Measurements from ENCODE around the gene IL2RA. TPM values are rescaled to one million over a fixed set of nuclear protein-coding genes. Genes with fewer than 3 reads are reported as not detected.

IL2RA gene
- total RNA-seq, 2 experiments from 2014 or later, result 184 to 201 TPM

DNA sequence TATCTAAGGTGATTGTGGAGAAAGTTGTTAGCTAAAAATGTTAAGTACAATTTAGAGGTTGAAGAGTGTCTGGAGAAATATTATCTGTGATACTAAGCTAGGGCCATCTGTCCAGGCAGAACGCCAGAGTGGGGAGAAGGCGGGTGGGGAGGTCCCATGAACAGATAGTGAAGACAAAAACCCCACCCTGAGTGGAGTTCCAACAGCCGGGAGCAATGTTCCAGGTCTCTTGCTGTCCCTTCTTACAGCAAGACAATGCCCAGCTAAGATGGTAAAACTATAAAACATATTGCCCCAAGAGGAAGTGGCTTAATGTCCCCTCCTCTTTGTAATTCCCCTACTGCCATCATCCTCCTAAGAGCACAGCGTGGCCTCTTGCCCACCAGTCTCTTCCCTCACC is 74.4 kb downstream of the IL2RA start:
- Mint-ChIP-seq H3K27ac (peak overlapping the region; percentile 10), H3K4me3 (no peak overlapping the region), H3K36me3 (peaks cover 7% of the 10 kb centered on the region), H3K4me1 (peaks cover 10% of the 10 kb centered on the region), H3K9me3 (peaks cover 6% of the 10 kb centered on the region), H3K27me3 (peaks cover 12% of the 10 kb centered on the region)
- POLR2A ChIA-PET, result interaction anchor here (0.9 to 1.0 kb wide), 2 partner anchors 11 to 23 kb away, joined by 3 to 4 read pairs; partner anchors contain the start of gene IL15RA
- DNase-seq (no peak), ATAC-seq (ENCODE audit: low read depth) (no peak)

DNA sequence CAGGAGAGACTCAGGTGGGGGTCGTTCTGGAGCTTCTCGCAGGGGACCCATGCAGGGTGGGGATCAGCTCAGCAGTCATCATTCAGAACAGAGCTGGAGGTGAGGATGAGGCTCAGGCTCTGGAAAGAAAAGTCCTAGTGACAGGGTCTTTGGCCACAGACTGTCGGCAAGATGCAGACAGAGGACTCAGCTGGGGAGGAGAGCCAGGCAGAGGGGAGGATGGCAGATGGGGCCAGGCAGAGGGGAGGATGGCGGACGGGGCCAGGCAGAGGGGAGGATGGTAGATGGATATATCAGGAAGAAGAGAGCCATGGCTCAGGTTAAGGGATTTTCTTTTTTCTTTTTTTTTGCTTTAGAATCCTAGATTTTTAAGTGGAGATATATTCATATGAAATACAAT is 77.1 kb downstream of the IL2RA start:
- DNase-seq (no peak), ATAC-seq (ENCODE audit: low read depth) (no peak)
- Mint-ChIP-seq H3K36me3 (peaks cover 3% of the 10 kb centered on the region), H3K27me3 (peaks cover 12% of the 10 kb centered on the region), H3K27ac (no peak overlapping the region), H3K4me3 (no peak overlapping the region), H3K4me1 (peaks cover 10% of the 10 kb centered on the region), H3K9me3 (no peaks in the 10 kb centered on the region)
- POLR2A ChIA-PET, result no interaction called here

DNA sequence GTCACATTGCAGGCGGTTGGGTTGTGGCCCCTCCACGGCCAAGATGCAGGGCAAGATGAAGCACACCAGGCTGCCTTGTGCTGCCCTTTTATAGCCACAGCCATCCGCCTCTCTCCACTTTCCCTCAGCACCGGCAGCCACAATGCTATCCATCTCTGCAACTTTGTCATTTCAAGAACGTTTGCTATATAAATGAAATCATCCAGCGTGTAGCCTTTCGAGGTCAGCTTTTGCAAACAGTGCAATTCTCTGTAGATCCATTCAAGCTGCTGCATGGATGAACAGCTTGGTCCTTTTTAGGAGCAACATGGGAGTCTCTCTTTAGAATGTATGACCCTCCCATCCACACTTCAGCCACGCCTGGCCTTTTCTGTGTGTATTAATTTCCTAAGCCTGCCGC is 78.4 kb downstream of the IL2RA start:
- ATAC-seq (ENCODE audit: low read depth) (no peak), DNase-seq (no peak)
- no peak overlapping the region for H3K27ac Mint-ChIP-seq
- H3K4me1 Mint-ChIP-seq, result peaks cover 10% of the 10 kb centered on the region
- H3K27me3 Mint-ChIP-seq, result peaks cover 14% of the 10 kb centered on the region
- peaks cover 3% of the 10 kb centered on the region for H3K36me3 Mint-ChIP-seq
- no peak overlapping the region for H3K4me3 Mint-ChIP-seq
- POLR2A ChIA-PET, result no interaction called here
- H3K9me3 Mint-ChIP-seq, result no peaks in the 10 kb centered on the region

DNA sequence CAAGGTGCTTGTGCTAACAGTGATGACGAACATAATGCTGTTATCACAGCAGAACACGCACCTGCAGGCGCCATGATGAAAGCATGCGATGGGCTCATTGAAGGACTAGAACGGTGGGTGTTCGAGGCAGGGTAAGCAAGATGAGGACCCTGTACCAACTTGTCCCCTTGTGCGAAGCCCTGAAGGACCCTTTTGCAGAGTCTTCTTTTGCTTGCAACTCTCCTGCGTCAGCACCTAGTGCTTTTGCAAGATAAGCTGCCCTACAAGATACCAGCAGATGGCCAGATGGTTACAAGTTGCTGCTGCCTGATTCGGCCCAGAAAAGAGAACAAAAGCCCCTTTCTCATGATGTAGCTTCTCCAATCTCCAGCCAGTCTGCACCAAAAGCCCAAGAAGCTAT is 80.6 kb downstream of the IL2RA start:
- POLR2A ChIA-PET, result interaction anchor here (0.7 kb wide), 1 partner anchor 290 kb away, joined by 3 read pairs; no protein-coding TSS in a partner anchor
- Mint-ChIP-seq H3K4me3 (no peak overlapping the region), H3K27me3 (peaks cover 14% of the 10 kb centered on the region), H3K36me3 (peaks cover 3% of the 10 kb centered on the region), H3K9me3 (no peaks in the 10 kb centered on the region), H3K4me1 (peaks cover 3% of the 10 kb centered on the region), H3K27ac (no peak overlapping the region)
- ATAC-seq (ENCODE audit: low read depth) (no peak), DNase-seq (no peak)

DNA sequence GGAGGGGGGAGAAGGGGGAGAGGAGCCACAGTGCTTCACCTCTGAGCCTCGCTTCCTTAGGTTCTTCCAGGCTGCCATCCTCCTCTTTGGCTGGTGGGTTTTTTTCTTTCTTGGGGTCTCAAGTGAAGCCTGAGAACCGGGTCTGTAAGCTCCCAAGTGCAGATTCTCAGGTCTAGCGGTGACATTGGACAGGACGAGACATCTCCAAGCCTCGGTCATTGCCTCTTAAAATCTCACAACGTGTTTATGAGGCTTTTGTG is 84.0 kb downstream of the IL2RA start:
- DNase-seq, result no peak
- Mint-ChIP-seq H3K9me3 (no peaks in the 10 kb centered on the region), H3K36me3 (peaks cover 6% of the 10 kb centered on the region), H3K4me3 (peak overlapping the region; percentile 99), H3K4me1 (peaks cover 19% of the 10 kb centered on the region), H3K27me3 (peaks cover 10% of the 10 kb centered on the region), H3K27ac (peak overlapping the region; percentile 96)
- POLR2A ChIA-PET, result interaction anchor here (1.0 to 1.9 kb wide), 4 partner anchors 36 to 94 kb away, joined by 3 to 6 read pairs (median 4); partner anchors contain the start of genes ANKRD16 and FBH1
- no peak for ATAC-seq (ENCODE audit: low read depth)

DNA sequence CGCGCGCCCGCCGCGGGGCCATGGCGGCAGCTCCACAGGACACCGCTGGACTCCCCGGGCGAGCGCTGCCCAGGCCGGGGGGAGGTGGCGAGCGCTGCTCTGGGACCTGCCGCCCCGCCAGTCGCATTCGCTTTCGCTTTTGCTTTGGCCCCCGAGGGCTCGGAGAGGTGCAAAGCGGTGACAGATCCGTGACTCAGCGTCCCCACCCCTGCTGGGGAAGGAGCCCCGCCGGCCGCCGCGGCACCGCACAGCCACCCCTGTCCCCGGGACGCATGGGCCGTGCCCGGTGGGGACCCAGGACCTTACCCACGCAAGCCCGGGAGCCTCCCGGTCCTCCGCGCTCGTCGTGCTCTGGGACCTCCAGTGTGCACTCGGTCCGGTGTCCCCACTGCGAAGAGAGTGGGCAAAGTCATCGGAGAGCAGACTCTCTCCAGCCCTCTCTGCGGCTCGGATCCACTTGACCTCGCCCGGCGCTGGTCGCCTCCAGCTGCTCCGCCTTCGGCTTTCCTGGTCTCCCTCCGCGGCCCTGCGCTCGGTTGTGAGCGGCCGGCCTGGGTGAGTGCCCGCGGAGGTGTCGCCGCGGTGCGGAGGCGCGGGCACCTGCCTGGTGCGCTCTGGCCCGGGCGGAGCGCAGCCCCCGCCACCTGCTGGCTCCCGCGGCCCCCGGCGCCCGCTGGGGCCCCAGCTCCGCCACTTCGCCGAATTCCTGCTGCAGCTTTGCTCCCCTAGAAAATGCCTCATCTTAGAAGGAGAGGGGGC is 84.5 kb downstream of the IL2RA start, which contains the start of gene IL15RA:
Gene IL15RA (minus strand): TSS at position 73 of the 759 bp plus-strand sequence. CDS start 51 bp downstream, at position 22.
- H3K36me3 Mint-ChIP-seq, result peaks cover 6% of the 10 kb centered on the region
- ATAC-seq (ENCODE audit: low read depth), result peak; percentile 81
- peak; percentile 90 for DNase-seq
- POLR2A ChIA-PET, result interaction anchor here (0.5 to 1.9 kb wide), 14 partner anchors 10 to 164 kb away, joined by 3 to 9 read pairs (median 5); partner anchors contain the start of genes ANKRD16, FBH1, GDI2 and IL2RA
- peaks cover 20% of the 10 kb centered on the region for H3K4me1 Mint-ChIP-seq
- H3K9me3 Mint-ChIP-seq, result no peaks in the 10 kb centered on the region
- peaks cover 8% of the 10 kb centered on the region for H3K27me3 Mint-ChIP-seq
- H3K27ac Mint-ChIP-seq, result peak within 1 kb of the TSS; percentile 99
- H3K4me3 Mint-ChIP-seq, result peak within 1 kb of the TSS; percentile 99

DNA sequence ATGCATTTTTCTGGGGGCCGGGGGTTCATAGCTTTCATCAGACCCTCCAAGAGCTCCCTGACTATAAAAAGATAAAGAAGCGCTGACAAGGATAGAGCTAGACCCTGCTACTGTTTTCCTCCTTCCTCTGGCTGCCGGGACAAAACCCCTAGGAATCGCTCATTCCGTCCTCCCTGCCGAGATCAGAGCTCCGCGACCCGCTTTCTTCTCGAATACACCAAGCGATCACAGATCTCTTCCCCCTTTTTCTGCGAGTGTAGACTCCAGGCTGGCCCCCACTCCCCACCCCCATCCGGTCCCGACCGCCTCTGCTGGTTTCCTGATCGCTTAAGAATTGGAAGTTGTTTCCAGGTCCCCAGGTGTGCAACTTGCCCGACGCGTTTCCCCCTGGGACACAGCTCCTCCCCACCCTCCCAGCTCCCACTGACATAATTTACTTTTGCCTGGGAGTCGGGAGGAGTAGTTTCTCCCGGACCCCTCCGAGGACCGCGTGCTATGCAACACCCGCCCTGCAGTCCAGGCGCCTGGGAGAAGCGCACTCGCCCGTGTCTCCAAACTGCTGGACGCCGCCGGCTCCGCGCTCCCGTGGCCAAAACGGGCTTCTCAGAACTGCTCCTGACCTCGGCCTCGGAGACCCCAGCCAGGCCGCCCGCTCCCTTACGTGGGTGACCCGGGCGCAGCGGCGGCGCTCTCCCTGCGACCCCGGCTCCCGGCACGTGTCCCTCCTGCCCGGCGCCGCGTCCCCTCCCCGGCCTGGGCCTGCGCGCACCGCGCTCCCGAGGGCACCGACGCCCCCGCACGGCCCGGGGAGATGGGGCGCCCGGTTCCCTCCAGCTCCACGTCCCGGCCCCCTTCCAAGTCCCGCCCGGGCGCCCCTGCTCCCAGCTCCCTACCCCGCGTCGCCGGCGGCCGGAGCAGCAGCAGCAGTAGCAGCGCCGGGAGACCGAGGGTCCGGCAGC is 85.4 kb downstream of the IL2RA start:
- Mint-ChIP-seq H3K9me3 (no peaks in the 10 kb centered on the region), H3K27ac (peak overlapping the region; percentile 99), H3K4me1 (peaks cover 24% of the 10 kb centered on the region), H3K36me3 (peaks cover 9% of the 10 kb centered on the region), H3K4me3 (peak overlapping the region; percentile 99), H3K27me3 (peaks cover 8% of the 10 kb centered on the region)
- ATAC-seq (ENCODE audit: low read depth), result peak; percentile 15
- DNase-seq, result peak; percentile 67
- POLR2A ChIA-PET, result interaction anchor here (0.5 to 1.9 kb wide), 20 partner anchors 10 to 225 kb away, joined by 3 to 9 read pairs (median 5); partner anchors contain the start of genes ANKRD16, FBH1, GDI2 and IL2RA

DNA sequence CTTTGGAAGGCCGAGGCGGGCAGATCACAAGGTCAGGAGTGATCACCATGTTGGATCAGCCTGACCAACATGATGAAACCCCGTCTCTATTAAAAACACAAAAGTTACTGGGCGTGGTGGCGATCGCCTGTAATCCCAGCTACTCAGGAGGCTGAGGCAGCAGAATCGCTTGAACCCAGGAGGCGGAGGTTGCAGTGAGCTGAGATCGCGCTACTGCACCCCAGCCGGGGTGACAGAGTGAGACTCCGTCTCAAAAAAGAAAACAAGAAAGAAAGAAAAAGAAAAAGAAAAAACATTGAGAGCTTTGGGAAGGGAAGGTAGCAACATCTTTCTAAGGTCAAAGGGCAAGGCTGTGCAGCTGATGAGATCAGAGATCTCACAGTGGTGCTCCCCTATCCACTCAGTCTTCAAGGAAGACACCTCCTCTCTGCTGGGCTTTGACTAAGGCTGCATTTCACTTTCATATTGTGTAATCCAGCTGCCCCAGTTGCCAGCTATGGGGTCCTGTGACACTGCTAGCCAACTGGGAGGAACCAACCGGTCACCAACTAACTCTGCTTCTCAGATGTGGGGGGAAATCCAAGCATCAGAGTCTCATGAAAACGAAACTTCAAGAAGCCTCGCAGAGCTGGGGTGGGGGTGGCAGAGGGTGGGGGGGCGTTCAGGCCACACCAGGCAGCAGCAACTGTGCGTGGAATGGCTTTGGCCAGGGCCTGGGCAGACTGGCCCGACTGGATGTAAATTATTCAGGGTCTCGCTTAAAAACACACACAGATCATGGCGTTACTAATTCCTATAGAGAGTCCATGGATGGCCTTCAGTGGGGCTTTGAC is 86.3 kb downstream of the IL2RA start:
- Mint-ChIP-seq H3K4me1 (peaks cover 34% of the 10 kb centered on the region), H3K27me3 (peaks cover 8% of the 10 kb centered on the region), H3K9me3 (no peaks in the 10 kb centered on the region), H3K36me3 (peaks cover 12% of the 10 kb centered on the region), H3K4me3 (peak overlapping the region; percentile 99), H3K27ac (peak overlapping the region; percentile 99)
- ATAC-seq (ENCODE audit: low read depth) (peak; percentile 66), DNase-seq (peak; percentile 55)
- POLR2A ChIA-PET, result interaction anchor here (0.7 to 1.9 kb wide), 15 partner anchors 37 to 747 kb away, joined by 3 to 9 read pairs (median 5); partner anchors contain the start of genes ANKRD16, FBH1 and GDI2

DNA sequence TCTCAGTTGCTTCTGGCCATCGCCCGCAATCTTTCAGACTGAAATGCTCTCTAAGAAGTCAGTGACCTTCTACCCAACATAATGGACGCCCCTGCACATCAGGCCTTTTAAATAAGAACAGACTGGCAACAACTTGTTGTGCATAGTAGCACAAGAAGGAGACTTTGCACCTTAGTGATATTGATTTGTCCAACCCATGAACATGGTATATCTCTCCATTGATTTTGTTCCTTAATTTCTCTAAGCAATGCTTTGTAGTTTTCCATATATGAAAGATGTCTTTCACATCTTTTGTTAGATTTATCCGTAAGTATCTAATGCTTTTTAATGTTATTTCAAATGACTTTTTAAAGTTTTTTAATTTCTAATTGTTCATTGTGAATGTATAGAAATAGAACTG is 89.1 kb downstream of the IL2RA start:
- H3K27me3 Mint-ChIP-seq, result no peaks in the 10 kb centered on the region
- no peak overlapping the region for H3K4me3 Mint-ChIP-seq
- H3K9me3 Mint-ChIP-seq, result no peaks in the 10 kb centered on the region
- H3K36me3 Mint-ChIP-seq, result peaks cover 17% of the 10 kb centered on the region
- ATAC-seq (ENCODE audit: low read depth) (no peak), DNase-seq (no peak)
- H3K27ac Mint-ChIP-seq, result no peak overlapping the region
- POLR2A ChIA-PET, result no interaction called here
- peaks cover 39% of the 10 kb centered on the region for H3K4me1 Mint-ChIP-seq

DNA sequence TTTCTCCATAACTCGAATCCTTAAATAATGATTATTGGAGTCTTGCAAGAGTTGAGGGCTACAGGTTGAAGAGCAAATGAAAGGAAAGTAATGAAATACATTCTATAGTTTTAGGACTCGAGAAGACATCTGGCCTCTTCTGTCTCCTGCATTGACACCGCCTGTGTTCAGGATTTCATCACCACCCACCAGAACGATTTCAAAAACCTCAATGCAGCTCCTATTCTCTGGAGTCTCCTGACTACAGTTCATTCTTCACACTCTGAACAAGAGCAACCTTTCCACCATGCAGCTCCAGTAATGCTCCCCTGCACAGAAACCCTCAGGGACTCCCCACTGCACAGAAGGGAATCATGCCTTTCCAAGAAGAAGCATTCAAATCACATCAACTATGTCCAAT is 90.3 kb downstream of the IL2RA start:
- Mint-ChIP-seq H3K27me3 (no peaks in the 10 kb centered on the region), H3K36me3 (peaks cover 23% of the 10 kb centered on the region), H3K9me3 (no peaks in the 10 kb centered on the region), H3K4me3 (peak overlapping the region; percentile 38), H3K27ac (peak overlapping the region; percentile 73), H3K4me1 (peaks cover 39% of the 10 kb centered on the region)
- POLR2A ChIA-PET, result no interaction called here
- DNase-seq, result no peak
- no peak for ATAC-seq (ENCODE audit: low read depth)

DNA sequence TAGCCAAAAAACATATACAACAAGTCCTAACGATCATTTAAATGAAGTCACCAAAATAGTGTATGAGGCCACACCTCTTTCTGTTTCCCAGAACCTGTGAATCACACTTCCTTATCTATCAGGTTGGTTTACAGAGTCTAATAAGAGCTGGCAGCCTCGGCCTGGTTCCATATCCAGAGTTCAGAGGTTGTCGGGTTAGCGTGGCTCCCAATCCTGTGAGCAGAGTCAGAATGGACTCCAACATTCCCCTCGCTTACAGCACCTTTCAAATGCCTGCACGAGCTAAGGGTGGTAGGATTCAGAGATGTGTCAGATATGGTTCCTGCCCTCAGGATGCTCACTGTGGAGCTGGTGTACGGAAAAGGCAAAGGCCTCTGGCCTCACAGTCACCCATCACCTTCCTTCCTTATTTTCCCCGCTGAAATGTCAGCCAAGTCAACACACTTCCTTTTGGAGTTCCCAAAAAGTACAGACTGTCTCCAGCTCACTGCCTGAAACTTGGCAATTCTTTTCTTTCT is 90.8 kb downstream of the IL2RA start:
- DNase-seq (no peak), ATAC-seq (ENCODE audit: low read depth) (no peak)
- Mint-ChIP-seq H3K27me3 (no peaks in the 10 kb centered on the region), H3K4me3 (peak overlapping the region; percentile 38), H3K9me3 (no peaks in the 10 kb centered on the region), H3K4me1 (peaks cover 39% of the 10 kb centered on the region), H3K36me3 (peaks cover 23% of the 10 kb centered on the region), H3K27ac (peak overlapping the region; percentile 73)
- POLR2A ChIA-PET, result no interaction called here

DNA sequence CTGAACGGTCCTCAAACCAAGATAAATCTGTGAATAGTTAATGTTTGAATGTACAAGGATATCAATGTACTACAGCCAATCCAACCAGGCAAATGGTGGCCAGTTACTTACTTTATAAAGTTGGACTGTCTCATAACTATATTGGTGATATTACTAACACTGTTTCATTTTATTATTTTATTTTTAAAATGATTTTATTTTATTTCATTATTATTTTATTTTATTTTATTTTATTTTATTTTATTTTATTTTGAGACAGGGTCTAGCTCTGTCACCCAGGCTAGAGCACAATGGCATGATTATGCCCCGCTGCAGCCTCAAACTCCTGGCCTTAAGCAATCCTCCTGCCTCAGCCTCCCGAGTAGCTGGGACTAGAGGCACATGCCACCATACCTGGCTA is 91.6 kb downstream of the IL2RA start:
- no peak for DNase-seq
- Mint-ChIP-seq H3K27ac (no peak overlapping the region), H3K36me3 (peaks cover 21% of the 10 kb centered on the region), H3K9me3 (no peaks in the 10 kb centered on the region), H3K4me3 (no peak overlapping the region), H3K4me1 (peaks cover 35% of the 10 kb centered on the region), H3K27me3 (no peaks in the 10 kb centered on the region)
- no peak for ATAC-seq (ENCODE audit: low read depth)
- POLR2A ChIA-PET, result no interaction called here
